Keratinocyte (primary cell): Measurements from ENCODE around the gene LIN28B. TPM values are rescaled to one million over a fixed set of nuclear protein-coding genes. Genes with fewer than 3 reads are reported as not detected.

ENCODE experiments used
- DNase-seq: peaks from one replicate; pipeline ENCODE4 v3.0.0-alpha.2; 2011; ENCODE audit warnings: low read depth, missing footprints, low spot score
- FAIRE-seq: peaks from 2 replicates; lab custom pipeline; 2011; peaks lifted over from hg19 to GRCh38; lab: Jason Lieb, UNC
- H2AFZ ChIP-seq: 2 replicates; pipeline ENCODE4 v1.6.0; 2012; ENCODE audit warnings: low read length, control low read depth, inconsistent platforms; ENCODE audit not compliant: control insufficient read depth
- H3K27ac ChIP-seq: 2 replicates; pipeline ENCODE4 v1.5.1; 2011; ENCODE audit warnings: low read length; ENCODE audit not compliant: control insufficient read depth, insufficient read depth
- H3K27me3 ChIP-seq: 3 replicates; pipeline ENCODE4 v1.6.0; 2011; ENCODE audit warnings: low read length; ENCODE audit not compliant: control insufficient read depth, insufficient read depth; ENCODE audit errors: extremely low read depth
- H3K36me3 ChIP-seq, 2 experiments: 2 replicates in 1 of 2; 3 replicates in 1 of 2; pipeline ENCODE4 v1.5.1; 2011; ENCODE audit warnings: low read length in 2 of 2, mild to moderate bottlenecking in 1 of 2; ENCODE audit not compliant: control insufficient read depth in 2 of 2, insufficient read depth in 2 of 2; ENCODE audit errors: extremely low read depth in 1 of 2
- H3K4me1 ChIP-seq: 3 replicates; pipeline ENCODE4 v1.5.1; 2011; ENCODE audit warnings: low read length; ENCODE audit not compliant: control insufficient read depth, insufficient read depth; ENCODE audit errors: extremely low read depth
- H3K4me2 ChIP-seq: 3 replicates; pipeline ENCODE4 v1.6.0; 2011; ENCODE audit warnings: low read depth, low read length; ENCODE audit not compliant: control insufficient read depth, insufficient read depth; ENCODE audit errors: extremely low read depth
- H3K4me3 ChIP-seq, 3 experiments: fragments of 200-600 bp in 1 of 3; sonication (generic) in 1 of 3; 2 replicates in 2 of 3; 3 replicates in 1 of 3; pipeline ENCODE4 v1.5.1; 2011 to 2016; ENCODE audit warnings: low read length in 3 of 3, mild to moderate bottlenecking in 3 of 3, control low read depth in 2 of 3, inconsistent platforms in 1 of 3, low read depth in 1 of 3, mixed read lengths in 1 of 3, mixed run types in 1 of 3, moderate library complexity in 1 of 3; ENCODE audit not compliant: control insufficient read depth in 2 of 3, insufficient read depth in 2 of 3; ENCODE audit errors: extremely low read depth in 1 of 3
- H3K79me2 ChIP-seq: 2 replicates; pipeline ENCODE4 v1.6.0; 2012; ENCODE audit warnings: low read length; ENCODE audit not compliant: control insufficient read depth, insufficient read depth
- H3K9ac ChIP-seq: 3 replicates; pipeline ENCODE4 v1.6.0; 2011; ENCODE audit warnings: low read length; ENCODE audit not compliant: control insufficient read depth, insufficient read depth; ENCODE audit errors: extremely low read depth
- H3K9me1 ChIP-seq: 3 replicates; pipeline ENCODE4 v1.6.0; 2011; ENCODE audit warnings: low read length; ENCODE audit not compliant: control insufficient read depth, insufficient read depth; ENCODE audit errors: extremely low read depth
- H3K9me3 ChIP-seq: 2 replicates; pipeline ENCODE4 v1.5.1; 2012; ENCODE audit warnings: low read depth, low read length; ENCODE audit not compliant: control insufficient read depth
- H4K20me1 ChIP-seq: 3 replicates; pipeline ENCODE4 v1.6.0; 2011; ENCODE audit warnings: low read length; ENCODE audit not compliant: control insufficient read depth, insufficient read depth; ENCODE audit errors: extremely low read depth
- CTCF ChIP-seq, 3 experiments: IDR thresholded peaks in 1 of 3; conservative IDR thresholded peaks in 1 of 3; optimal IDR thresholded peaks in 1 of 3; 2 replicates in 2 of 3; 3 replicates in 1 of 3; pipeline versions ENCODE3 to v1.5.1; 2011; ENCODE audit warnings: low read length in 3 of 3, mild to moderate bottlenecking in 3 of 3, moderate library complexity in 2 of 3, control low read depth in 1 of 3, inconsistent platforms in 1 of 3; ENCODE audit not compliant: insufficient read depth in 2 of 3; ENCODE audit errors: extremely low read depth in 1 of 3
- EZH2 ChIP-seq: IDR thresholded peaks from one replicate; pipeline ENCODE4 v1.6.1; 2012; ENCODE audit warnings: inconsistent platforms, mild to moderate bottlenecking, low read length, moderate library complexity
- dilution Hi-C: fragments of 300-500 bp; cut with MboI; formaldehyde crosslinking; loops from one replicate; pipeline ENCODE4 v1.7.0; 2020; ENCODE audit warnings: low sequenced_read_pairs; ENCODE audit not compliant: extremely low pct_ligation_motif_present
- polyA plus RNA-seq, 5 experiments: library from polyadenylated mRNA; depleted of rRNA in 3 of 5; stranded (reverse) in 3 of 5; stranded (forward) in 1 of 5; unstranded in 1 of 5; fragments of >200 nt; gene quantifications; 1 replicate in 1 of 5; 2 replicates in 3 of 5; 3 replicates in 1 of 5; pipeline versions ENCODE4 v1.2.1 to v1.2.3, GENCODE V29; 2011 to 2012; ENCODE audit warnings: missing spikeins in 2 of 5, low read depth in 1 of 5, low replicate concordance in 1 of 5

The LIN28B gene
- polyA plus RNA-seq, 1 donor (not counting 4 experiments of a cell fraction or from before 2014, with no cell fraction given) = not detected

- no peaks in the 10 kb centered on the region for H3K79me2 ChIP-seq
- DNase-seq (peak; percentile 15), FAIRE-seq (peak; percentile 63)
- H3K4me3 ChIP-seq = no peak overlapping the region
- no peak overlapping the region for H3K9ac ChIP-seq
- H3K9me3 ChIP-seq = no peaks in the 10 kb centered on the region
- no peaks in the 10 kb centered on the region for H3K36me3 ChIP-seq
- no peaks in the 10 kb centered on the region for H3K27me3 ChIP-seq
- no peak overlapping the region for H3K27ac ChIP-seq
- H2AFZ ChIP-seq = no peak overlapping the region
- no peaks in the 10 kb centered on the region for H3K9me1 ChIP-seq
- TF ChIP-seq CTCF (optimal IDR thresholded peaks at IDR 0.05 in 1 of 3, IDR thresholded peaks at IDR 0.05 in 1 of 3, conservative IDR thresholded peaks at IDR 0.05 in 1 of 3; ENCODE audit: extremely low read depth in 1 of 3, insufficient read depth in 2 of 3, low read length in 3 of 3) (peak in 2 of 3 experiments; percentile 63 to 66), EZH2 (no peak)
- no peak overlapping the region for H3K4me2 ChIP-seq
- H3K4me1 ChIP-seq = peaks cover 3% of the 10 kb centered on the region
- dilution Hi-C loops = loop anchor here (25.0 kb wide), 1 partner anchor 325 kb away; the partner anchor contains the start of gene PREP
- no peaks in the 10 kb centered on the region for H4K20me1 ChIP-seq
Measured at GRCh38 chr6:105087571-105088211, 130.8 kb downstream of the LIN28B start.

- H3K27ac ChIP-seq = no peak overlapping the region
- DNase-seq (no peak), FAIRE-seq (no peak)
- no peak overlapping the region for H3K4me3 ChIP-seq
- H3K79me2 ChIP-seq = no peaks in the 10 kb centered on the region
- TF ChIP-seq EZH2 = no peak
- no peak overlapping the region for H3K4me2 ChIP-seq
- H3K9me3 ChIP-seq = no peaks in the 10 kb centered on the region
- no peaks in the 10 kb centered on the region for H4K20me1 ChIP-seq
- no peaks in the 10 kb centered on the region for H3K27me3 ChIP-seq
- H2AFZ ChIP-seq = no peak overlapping the region
- peaks cover 3% of the 10 kb centered on the region for H3K4me1 ChIP-seq
- H3K9ac ChIP-seq = no peak overlapping the region
- H3K9me1 ChIP-seq = no peaks in the 10 kb centered on the region
- no peaks in the 10 kb centered on the region for H3K36me3 ChIP-seq
- dilution Hi-C loops = loop anchor here (25.0 kb wide), 1 partner anchor 321 kb away; the partner anchor contains the start of gene PREP
Measured at GRCh38 chr6:105091140-105091829, 134.4 kb downstream of the LIN28B start.
